Measurements from ENCODE around the gene DNAH17. TPM values are rescaled to one million over a fixed set of nuclear protein-coding genes. Genes with fewer than 3 reads are reported as not detected.

DNAH17 gene
- total and polyA plus RNA-seq, 2 of the 13 experiments (the other 11 are each of a cell fraction or from before 2014, with no cell fraction given) = 0.86 to 1.6 TPM

DNA sequence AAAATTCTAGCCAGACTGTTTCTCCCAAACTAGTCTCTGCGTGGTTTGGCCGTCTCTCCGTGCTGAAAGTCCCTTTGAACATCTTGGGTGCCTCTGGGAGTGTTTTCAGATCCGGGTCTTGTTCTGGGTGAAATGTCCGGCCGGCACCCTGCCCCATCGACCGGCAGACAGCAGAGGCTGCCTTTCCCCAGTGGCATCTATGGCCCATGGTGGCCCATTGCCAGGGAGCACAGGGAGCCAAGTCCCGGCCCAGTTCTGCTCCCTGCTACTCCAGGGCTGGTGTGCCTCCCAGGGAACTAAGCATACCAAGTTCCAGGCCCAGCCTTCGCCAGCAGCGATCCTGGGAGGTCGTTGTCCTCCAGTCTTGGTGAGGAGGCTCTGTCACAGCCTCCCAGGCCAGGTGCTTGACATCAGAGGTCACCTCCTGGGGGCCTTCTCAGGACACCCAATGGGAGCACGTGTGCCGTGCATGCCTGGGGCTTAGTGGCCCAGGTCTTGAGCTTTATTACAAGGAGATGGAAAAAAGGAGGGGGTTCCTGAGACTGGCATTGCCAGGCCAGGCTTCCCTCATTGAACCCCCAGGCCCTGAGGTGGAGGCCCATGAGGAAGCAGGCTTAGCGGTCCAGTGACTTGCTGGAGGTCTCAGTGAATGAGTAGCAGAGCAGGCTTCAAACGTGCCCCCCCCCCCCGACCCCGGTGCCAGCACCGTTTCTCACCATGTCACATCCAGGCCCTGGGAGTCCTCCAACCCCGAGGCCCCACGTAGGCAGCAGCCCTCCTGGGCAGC, 144.8 kb downstream of the DNAH17 start (continued):
- 0 out of 2 replicates have a peak, but pooled peaks have one; percentile 48 for TF ChIP-seq AHDC1 (CRISPR knock-in tag; IDR thresholded peaks at IDR 0.05; ENCODE audit: borderline replicate concordance)
- TF ChIP-seq MED13 (CRISPR knock-in tag; IDR thresholded peaks at IDR 0.05) = no peak
- TF ChIP-seq GMEB1 (CRISPR knock-in tag; IDR thresholded peaks at IDR 0.05; ENCODE audit: borderline replicate concordance) = peak; percentile 17; the same call in 1 of the 2 replicates
- no peak for TF ChIP-seq BATF2 (CRISPR knock-in tag; IDR thresholded peaks at IDR 0.05)
- TF ChIP-seq AGO2 (optimal IDR thresholded peaks at IDR 0.05; ENCODE audit: low read depth, low read length) = peak; percentile 72
- TF ChIP-seq NR1H2 (CRISPR knock-in tag; IDR thresholded peaks at IDR 0.05; ENCODE audit: borderline replicate concordance, low read depth) = no peak
- no peak for TF ChIP-seq NBN (conservative IDR thresholded peaks at IDR 0.05)
- 0 out of 2 replicates have a peak, but pooled peaks have one; percentile 38 for TF ChIP-seq ZNF136 (CRISPR knock-in tag; IDR thresholded peaks at IDR 0.05; ENCODE audit: low read depth)
- no peak for TF ChIP-seq NFE2L1 (CRISPR knock-in tag; IDR thresholded peaks at IDR 0.05; ENCODE audit: borderline replicate concordance)
- TF ChIP-seq ZNF713 (CRISPR knock-in tag; IDR thresholded peaks at IDR 0.05) = 0 out of 2 replicates have a peak, but pooled peaks have one; percentile 78
- no peak for TF ChIP-seq ZNF512 (CRISPR knock-in tag; IDR thresholded peaks at IDR 0.05)
- no peak for TF ChIP-seq ZNF253 (CRISPR knock-in tag; IDR thresholded peaks at IDR 0.05; ENCODE audit: borderline replicate concordance)
- no peak for TF ChIP-seq ATF2 (CRISPR knock-in tag; IDR thresholded peaks at IDR 0.05)
- no peak for TF ChIP-seq DNMT1 (CRISPR knock-in tag; IDR thresholded peaks at IDR 0.05)
- TF ChIP-seq BORCS8-MEF2B (CRISPR knock-in tag; IDR thresholded peaks at IDR 0.05) = no peak
- no peak for TF ChIP-seq MLLT10 (CRISPR knock-in tag; IDR thresholded peaks at IDR 0.05)
- peak; percentile 11; the same call in 1 of the 2 replicates for TF ChIP-seq GATAD1 (CRISPR knock-in tag; IDR thresholded peaks at IDR 0.05)
- no peak for TF ChIP-seq NFATC3 (CRISPR knock-in tag; IDR thresholded peaks at IDR 0.05)

Measured in HepG2 (cell line).